SK-N-SH (cell line): ENCODE data around the gene BLCAP. TPM values are rescaled to one million over a fixed set of nuclear protein-coding genes. Genes with fewer than 3 reads are reported as not detected.

Experiments used
- CTCF ChIA-PET: fragments of 300-600, 350-600 bp; formaldehyde crosslinking; extraction: SDS; loops from one replicate; lab custom pipeline; 2021; lab: Yijun Ruan, JAX
- POLR2A ChIA-PET: fragments of 350-600 bp; sonication (Branson Sonifier 250); formaldehyde crosslinking; extraction: SDS; loops from one replicate; lab custom pipeline; 2020; ENCODE audit warnings: antibody characterized with exemption, inconsistent platforms; lab: Yijun Ruan, JAX
- DNase-seq: peaks from one replicate; pipeline ENCODE4 v3.0.0; 2012
- H2AFZ ChIP-seq: fragments of 200-600 bp; sonication (generic); 2 replicates; pipeline ENCODE4 v1.8.1; 2016; ENCODE audit warnings: antibody characterized with exemption, mild to moderate bottlenecking, low read depth
- H3F3A ChIP-seq: fragments of 200-600 bp; sonication (generic); replicated peaks from 2 replicates; pipeline ENCODE3; 2016; ENCODE audit warnings: antibody characterized with exemption, mild to moderate bottlenecking; ENCODE audit not compliant: insufficient read depth
- H3K27ac ChIP-seq, 2 experiments: fragments of 200-500 bp in 1 of 2; fragments of 200-600 bp in 1 of 2; sonication (Bioruptor generic) in 1 of 2; sonication (generic), shearing (Covaris generic) in 1 of 2; 2 replicates each; pipeline versions ENCODE4 v1.5.1 to v1.6.1; 2014 to 2016; ENCODE audit warnings: low read depth in 2 of 2, inconsistent platforms in 1 of 2, low read length in 1 of 2, mild to moderate bottlenecking in 1 of 2, mixed read lengths in 1 of 2
- H3K27me3 ChIP-seq: fragments of 200-600 bp; sonication (generic), shearing (Covaris generic); 2 replicates; pipeline ENCODE4 v1.6.1; 2016; ENCODE audit warnings: mixed run types; ENCODE audit not compliant: insufficient read depth
- H3K36me3 ChIP-seq, 2 experiments: fragments of 200-500 bp in 1 of 2; fragments of 200-600 bp in 1 of 2; sonication (Bioruptor generic) in 1 of 2; sonication (generic) in 1 of 2; replicated peaks in 1 of 2; 2 replicates each; pipeline versions ENCODE3 to v1.5.1; 2014 to 2016; ENCODE audit warnings: low read length in 1 of 2, mild to moderate bottlenecking in 1 of 2; ENCODE audit not compliant: insufficient read depth in 2 of 2, control insufficient read depth in 1 of 2
- H3K4me1 ChIP-seq, 2 experiments: fragments of 200-500 bp in 1 of 2; fragments of 200-600 bp in 1 of 2; sonication (Bioruptor generic) in 1 of 2; sonication (generic), shearing (Covaris generic) in 1 of 2; 2 replicates each; pipeline versions ENCODE4 v1.5.1 to v1.6.1; 2014 to 2016; ENCODE audit warnings: low read depth in 1 of 2, low read length in 1 of 2, mixed run types in 1 of 2; ENCODE audit not compliant: insufficient read depth in 2 of 2, control insufficient read depth in 1 of 2
- H3K4me2 ChIP-seq: fragments of 200-600 bp; sonication (generic), shearing (Covaris generic); 2 replicates; pipeline ENCODE4 v1.6.1; 2017; ENCODE audit warnings: mixed run types
- H3K4me3 ChIP-seq, 2 experiments: fragments of 200-500 bp in 1 of 2; fragments of 200-600 bp in 1 of 2; sonication (Bioruptor generic) in 1 of 2; sonication (generic), shearing (Covaris generic) in 1 of 2; 2 replicates each; pipeline versions ENCODE4 v1.5.1 to v1.8.1; 2014 to 2016; ENCODE audit warnings: low read depth in 2 of 2, inconsistent platforms in 1 of 2, low read length in 1 of 2, mild to moderate bottlenecking in 1 of 2, mixed read lengths in 1 of 2, moderate library complexity in 1 of 2
- H3K79me2 ChIP-seq: fragments of 200-600 bp; sonication (generic); 2 replicates; pipeline ENCODE4 v1.8.1; 2017; ENCODE audit warnings: mild to moderate bottlenecking; ENCODE audit not compliant: insufficient read depth
- H3K9ac ChIP-seq: fragments of 200-600 bp; sonication (generic); 2 replicates; pipeline ENCODE4 v1.6.1; 2017; ENCODE audit warnings: mixed run types
- H3K9me2 ChIP-seq: fragments of 200-600 bp; sonication (generic); 2 replicates; pipeline ENCODE4 v1.6.1; 2017; ENCODE audit warnings: mixed run types
- H3K9me3 ChIP-seq: fragments of 200-600 bp; sonication (generic); 2 replicates; pipeline ENCODE4 v1.6.1; 2017; ENCODE audit warnings: mixed run types, mild to moderate bottlenecking, moderate library complexity
- H4K20me1 ChIP-seq: fragments of 200-600 bp; sonication (generic); 2 replicates; pipeline ENCODE4 v1.6.1; 2017; ENCODE audit warnings: mild to moderate bottlenecking, mixed run types; ENCODE audit not compliant: insufficient read depth
- CHD2 ChIP-seq: fragments of 150-350 bp; IDR thresholded peaks from 2 replicates; pipeline ENCODE4 v1.6.1; 2018; ENCODE audit warnings: low read length; ENCODE audit not compliant: partially characterized antibody
- ELF1 ChIP-seq: IDR thresholded peaks from 2 replicates; pipeline ENCODE4 v1.4.0; 2012
- GABPA ChIP-seq: IDR thresholded peaks from 2 replicates; pipeline ENCODE4 v1.4.0; 2012; ENCODE audit warnings: low read depth, mild to moderate bottlenecking
- JUND ChIP-seq: IDR thresholded peaks from 2 replicates; pipeline ENCODE4 v1.4.0; 2012
- MAX ChIP-seq: IDR thresholded peaks from 2 replicates; pipeline ENCODE4 v1.4.0; 2012; ENCODE audit warnings: low read depth
- MXI1 ChIP-seq: IDR thresholded peaks from 2 replicates; pipeline ENCODE4 v1.6.1; 2012; ENCODE audit warnings: mild to moderate bottlenecking, low read depth, low read length, improper control_type of control experiment
- NRF1 ChIP-seq: IDR thresholded peaks from 2 replicates; pipeline ENCODE4 v1.6.1; 2012; ENCODE audit warnings: low read depth, mild to moderate bottlenecking, low read length
- RCOR1 ChIP-seq: fragments of 150-350 bp; IDR thresholded peaks from 2 replicates; pipeline ENCODE4 v1.6.1; 2017; ENCODE audit warnings: antibody characterized with exemption, low read length
- RFX5 ChIP-seq: IDR thresholded peaks from 2 replicates; pipeline ENCODE4 v1.6.1; 2012; ENCODE audit warnings: mild to moderate bottlenecking, improper control_type of control experiment, low read length
- SIN3A ChIP-seq: IDR thresholded peaks from 2 replicates; pipeline ENCODE4 v1.6.1; 2012; ENCODE audit warnings: low read depth, mild to moderate bottlenecking, low read length, moderate library complexity, borderline replicate concordance
- TAF1 ChIP-seq: IDR thresholded peaks from 2 replicates; pipeline ENCODE4 v1.6.1; 2012; ENCODE audit warnings: low read depth, mild to moderate bottlenecking, low read length, moderate library complexity, borderline replicate concordance
- TCF12 ChIP-seq: IDR thresholded peaks from 2 replicates; pipeline ENCODE4 v1.4.0; 2012
- TEAD4 ChIP-seq: IDR thresholded peaks from 2 replicates; pipeline ENCODE4 v1.4.0; 2012; ENCODE audit warnings: mild to moderate bottlenecking, borderline replicate concordance; ENCODE audit not compliant: insufficient read depth
- USF1 ChIP-seq: IDR thresholded peaks from 2 replicates; pipeline ENCODE4 v1.4.0; 2012; ENCODE audit warnings: low read depth, borderline replicate concordance
- ZBTB33 ChIP-seq: IDR thresholded peaks from 2 replicates; pipeline ENCODE4 v1.4.0; 2012; ENCODE audit warnings: low read depth, borderline replicate concordance
- WGBS: methylation state at CpG from one replicate; pipeline ENCODE4 v1.1.6; 2017; ENCODE audit warnings: low lambda C conversion rate; 5-methylcytosine and 5-hydroxymethylcytosine counted together
- polyA plus RNA-seq, 3 experiments: library from polyadenylated mRNA; depleted of rRNA; stranded (reverse); fragments of >200 nt; gene quantifications; 2 replicates each; pipeline ENCODE4 v1.2.3, GENCODE V29; 2012

Gene BLCAP
- polyA plus RNA-seq, 1 of the 3 experiments (the other 2 are of a cell fraction), result 55.8 TPM

GRCh38 chr20:37526839-37527637, 638 bp downstream of the BLCAP start:
- ChIA-PET CTCF (interaction anchor here (0.6 to 12.5 kb wide), 5 partner anchors 135 to 482 kb away, joined by 3 to 280 read pairs (median 4); no protein-coding TSS in a partner anchor), POLR2A (interaction anchor here (1.0 to 1.2 kb wide), 2 partner anchors 131 to 138 kb away, joined by 3 read pairs; no protein-coding TSS in a partner anchor)
- H2AFZ ChIP-seq, result peak overlapping the region; percentile 80; the same call in 1 of the 2 replicates
- no peaks in the 10 kb centered on the region for H3K9me3 ChIP-seq
- H3K4me2 ChIP-seq, result peak overlapping the region; percentile 98
- H3K27ac ChIP-seq, result peak overlapping the region; percentile 80 to 98
- peaks cover 15 to 41% of the 10 kb centered on the region in 2 experiments; a peak in 2 of 4 replicates for H3K4me1 ChIP-seq
- H3K4me3 ChIP-seq, result peak overlapping the region; percentile 77 to 99
- peaks cover 45% of the 10 kb centered on the region for H4K20me1 ChIP-seq
- H3F3A ChIP-seq, result no peaks in the 10 kb centered on the region
- 0 out of 2 replicates have a peak, but pooled peaks have one; percentile 21 for TF ChIP-seq SIN3A
- TF ChIP-seq MXI1, result no peak
- H3K9me2 ChIP-seq, result no peaks in the 10 kb centered on the region
- 2% methylated on average over 23 of the region's 28 CpGs for WGBS
- peak overlapping the region; percentile 93 for H3K9ac ChIP-seq
- DNase-seq, result peak; percentile 49
- peaks cover 4% of the 10 kb centered on the region in 2 experiments for H3K36me3 ChIP-seq
- no peaks in the 10 kb centered on the region for H3K27me3 ChIP-seq
- H3K79me2 ChIP-seq, result peaks cover 56% of the 10 kb centered on the region

GRCh38 chr20:37526238-37526838, 1.3 kb downstream of the BLCAP start:
- Histone ChIP-seq H3K4me2 (peak overlapping the region; percentile 98), H3K36me3 (peaks cover 4% of the 10 kb centered on the region in 2 experiments), H3K27me3 (no peaks in the 10 kb centered on the region), H3F3A (no peaks in the 10 kb centered on the region), H4K20me1 (peaks cover 51% of the 10 kb centered on the region), H2AFZ (no peak overlapping the region), H3K9me3 (no peaks in the 10 kb centered on the region), H3K9me2 (no peaks in the 10 kb centered on the region), H3K9ac (peak overlapping the region; percentile 93), H3K4me3 (peak overlapping the region; percentile 77 to 99), H3K79me2 (peaks cover 63% of the 10 kb centered on the region), H3K4me1 (peaks cover 15 to 41% of the 10 kb centered on the region in 2 experiments; a peak in 3 of 4 replicates), H3K27ac (peak overlapping the region; percentile 80 to 98; a peak in 3 of 4 replicates)
- CTCF ChIA-PET, result interaction anchor here (0.6 to 12.5 kb wide), 5 partner anchors 9 to 481 kb away, joined by 3 to 280 read pairs (median 4); no protein-coding TSS in a partner anchor
- POLR2A ChIA-PET, result interaction anchor here (1.2 kb wide), 1 partner anchor 130 kb away, joined by 3 read pairs; no protein-coding TSS in a partner anchor
- no peak for TF ChIP-seq TEAD4
- TF ChIP-seq ELF1, result peak; percentile 50; the same call in 1 of the 2 replicates
- no peak for TF ChIP-seq GABPA
- TF ChIP-seq RCOR1, result peak; percentile 62; the same call in 1 of the 2 replicates
- peak; percentile 70; the same call in 1 of the 2 replicates for TF ChIP-seq MAX
- no peak for TF ChIP-seq CHD2
- TF ChIP-seq JUND, result no peak
- no peak for TF ChIP-seq ZBTB33
- TF ChIP-seq NRF1, result no peak
- TF ChIP-seq USF1, result no peak
- TF ChIP-seq RFX5, result no peak
- peak; percentile 95 for TF ChIP-seq MXI1
- no peak for TF ChIP-seq TAF1
- peak; percentile 27; the same call in 1 of the 2 replicates for TF ChIP-seq TCF12
- 12% methylated on average over 10 of the region's 10 CpGs for WGBS
- DNase-seq, result peak; percentile 82
